H9 (cell line): Measurements from ENCODE around the gene OIP5. TPM values are rescaled to one million over a fixed set of nuclear protein-coding genes. Genes with fewer than 3 reads are reported as not detected.

Experiments used
- DNase-seq: peaks from one replicate; pipeline ENCODE4 v3.0.0-alpha.2; 2017
- H2AFZ ChIP-seq: one replicate; pipeline ENCODE4 v1.6.1; 2013; ENCODE audit warnings: mild to moderate bottlenecking, low read length, control low read depth, moderate library complexity
- H2AK5ac ChIP-seq: 2 replicates; pipeline ENCODE4 v1.6.1; 2013; ENCODE audit warnings: low read length, control low read depth, mixed read lengths; ENCODE audit not compliant: insufficient read length
- H2BK120ac ChIP-seq: one replicate; pipeline ENCODE4 v1.6.1; 2013; ENCODE audit warnings: low read depth, mild to moderate bottlenecking, low read length, control low read depth, inconsistent platforms; ENCODE audit not compliant: poor library complexity, severe bottlenecking
- H2BK12ac ChIP-seq: 2 replicates; pipeline ENCODE4 v1.6.1; 2013; ENCODE audit warnings: low read length, control low read depth, mixed read lengths, low read depth; ENCODE audit not compliant: insufficient read length
- H2BK15ac ChIP-seq: 2 replicates; pipeline ENCODE4 v1.6.1; 2013; ENCODE audit warnings: low read depth, low read length, control low read depth
- H2BK20ac ChIP-seq: one replicate; pipeline ENCODE4 v1.6.1; 2013; ENCODE audit warnings: low read depth, mild to moderate bottlenecking, low read length, control low read depth, inconsistent platforms; ENCODE audit not compliant: poor library complexity, severe bottlenecking
- H2BK5ac ChIP-seq: 2 replicates; pipeline ENCODE4 v1.6.1; 2013; ENCODE audit warnings: low read length, control low read depth, mixed read lengths; ENCODE audit not compliant: insufficient read length
- H3K14ac ChIP-seq: 2 replicates; pipeline ENCODE4 v1.6.1; 2013; ENCODE audit warnings: low read length, control low read depth; ENCODE audit not compliant: insufficient read depth
- H3K18ac ChIP-seq: 2 replicates; pipeline ENCODE4 v1.6.1; 2013; ENCODE audit warnings: low read depth, mild to moderate bottlenecking, mixed read lengths, low read length, control low read depth; ENCODE audit not compliant: insufficient read length
- H3K23ac ChIP-seq: 2 replicates; pipeline ENCODE4 v1.6.1; 2013; ENCODE audit warnings: low read length, control low read depth, mixed read lengths, low read depth; ENCODE audit not compliant: insufficient read length
- H3K23me2 ChIP-seq: 2 replicates; pipeline ENCODE4 v1.6.1; 2013; ENCODE audit warnings: low read depth, mild to moderate bottlenecking, mixed read lengths, low read length, control low read depth; ENCODE audit not compliant: insufficient read length, poor library complexity, severe bottlenecking
- H3K27ac ChIP-seq: 2 replicates; pipeline ENCODE4 v1.5.1; 2013; ENCODE audit warnings: low read length, control low read depth, mixed read lengths, low read depth; ENCODE audit not compliant: insufficient read length
- H3K27me3 ChIP-seq: 2 replicates; pipeline ENCODE4 v1.6.1; 2013; ENCODE audit warnings: low read length, control low read depth, inconsistent platforms; ENCODE audit not compliant: insufficient read depth
- H3K4ac ChIP-seq: 2 replicates; pipeline ENCODE4 v1.6.1; 2013; ENCODE audit warnings: low read depth, mild to moderate bottlenecking, control low read depth, inconsistent platforms, low read length, moderate library complexity
- H3K4me1 ChIP-seq: 2 replicates; pipeline ENCODE4 v1.6.1; 2013; ENCODE audit warnings: low read length, control low read depth, inconsistent platforms; ENCODE audit not compliant: insufficient read depth
- H3K4me2 ChIP-seq: 2 replicates; pipeline ENCODE4 v1.6.1; 2013; ENCODE audit warnings: low read length, control low read depth, mixed read lengths; ENCODE audit not compliant: insufficient read length, insufficient read depth
- H3K56ac ChIP-seq: 2 replicates; pipeline ENCODE4 v1.6.1; 2013; ENCODE audit warnings: low read depth, mild to moderate bottlenecking, mixed read lengths, low read length, control low read depth; ENCODE audit not compliant: insufficient read length
- H3K79me1 ChIP-seq: 2 replicates; pipeline ENCODE4 v1.6.1; 2013; ENCODE audit warnings: low read depth, mild to moderate bottlenecking, moderate library complexity, low read length, control low read depth, inconsistent platforms; ENCODE audit not compliant: insufficient read depth, poor library complexity, severe bottlenecking
- H3K79me2 ChIP-seq: 2 replicates; pipeline ENCODE4 v1.6.1; 2013; ENCODE audit warnings: low read length, control low read depth, inconsistent platforms; ENCODE audit not compliant: insufficient read depth
- H3K9ac ChIP-seq: 2 replicates; pipeline ENCODE4 v1.6.1; 2013; ENCODE audit warnings: low read length, control low read depth, mixed read lengths; ENCODE audit not compliant: insufficient read length; ENCODE audit errors: extremely low read depth
- H3K9me3 ChIP-seq: one replicate; pipeline ENCODE4 v1.6.1; 2013; ENCODE audit warnings: low read depth, low read length, inconsistent platforms; ENCODE audit not compliant: control insufficient read depth
- H3T11ph ChIP-seq: one replicate; pipeline ENCODE4 v1.6.1; 2013; ENCODE audit warnings: mild to moderate bottlenecking, low read length, control low read depth, inconsistent platforms
- H4K20me1 ChIP-seq: one replicate; pipeline ENCODE4 v1.6.1; 2013; ENCODE audit not compliant: control insufficient read depth, insufficient read length, insufficient read depth
- H4K5ac ChIP-seq: 2 replicates; pipeline ENCODE4 v1.6.1; 2013; ENCODE audit warnings: low read depth, mild to moderate bottlenecking, mixed read lengths, low read length, control low read depth; ENCODE audit not compliant: insufficient read length
- H4K8ac ChIP-seq: replicated peaks from 2 replicates; pipeline ENCODE4 v1.6.1; 2013; ENCODE audit warnings: low read length, control low read depth, mixed read lengths, low read depth; ENCODE audit not compliant: insufficient read length
- H4K91ac ChIP-seq: 2 replicates; pipeline ENCODE4 v1.6.1; 2013; ENCODE audit warnings: low read depth, mild to moderate bottlenecking, moderate library complexity, mixed read lengths, low read length, control low read depth; ENCODE audit not compliant: insufficient read length
- H3K27ac Mint-ChIP-seq, 3 experiments: 2 replicates in 2 of 3; 3 replicates in 1 of 3; pipeline ENCODE4 v1.8.0; 2020 to 2021; ENCODE audit warnings: mixed read lengths in 3 of 3, mild to moderate bottlenecking in 1 of 3, moderate library complexity in 1 of 3
- H3K27me3 Mint-ChIP-seq: 2 replicates; pipeline ENCODE4 v1.8.0; 2021; ENCODE audit warnings: low read depth, mild to moderate bottlenecking, moderate library complexity, mixed read lengths
- H3K36me3 Mint-ChIP-seq, 3 experiments: 2 replicates in 2 of 3; 3 replicates in 1 of 3; pipeline ENCODE4 v1.8.0; 2020 to 2021; ENCODE audit warnings: low read depth in 3 of 3, mixed read lengths in 3 of 3; ENCODE audit not compliant: insufficient read depth in 1 of 3
- H3K4me1 Mint-ChIP-seq, 2 experiments: 2 replicates each; pipeline ENCODE4 v1.8.0; 2020; ENCODE audit warnings: mixed read lengths in 2 of 2
- H3K4me3 Mint-ChIP-seq, 2 experiments: 2 replicates in 1 of 2; 3 replicates in 1 of 2; pipeline ENCODE4 v1.8.0; 2020 to 2021; ENCODE audit warnings: mild to moderate bottlenecking in 2 of 2, mixed read lengths in 2 of 2, moderate library complexity in 1 of 2
- H3K9me3 Mint-ChIP-seq, 2 experiments: 2 replicates in 1 of 2; 3 replicates in 1 of 2; pipeline ENCODE4 v1.8.0; 2020; ENCODE audit warnings: mild to moderate bottlenecking in 2 of 2, mixed read lengths in 2 of 2, moderate library complexity in 1 of 2
- WGBS: extraction: QIAGEN DNeasy Blood & Tissue Kit; methylation state at CpG from one replicate; pipeline ENCODE4 v1.1.7; 2013; ENCODE audit warnings: missing lambda C conversion rate, low lambda C conversion rate, mixed read lengths; ENCODE audit not compliant: insufficient read length; ENCODE audit errors: extremely low coverage; 5-methylcytosine and 5-hydroxymethylcytosine counted together
- total RNA-seq: library from RNA; stranded (reverse); gene quantifications from 2 replicates; pipeline ENCODE4 v1.2.1, GENCODE V29; 2021
- TF ChIP-seq, protein P1 (sequence below): fragments of 200-600 bp; sonication (generic); conservative IDR thresholded peaks from 3 replicates; pipeline ENCODE4 v1.8.0; 2021; ENCODE audit warnings: antibody characterized with exemption, mild to moderate bottlenecking

The OIP5 gene
- total RNA-seq, 1 experiment from 2014 or later: 30.9 TPM

DNA sequence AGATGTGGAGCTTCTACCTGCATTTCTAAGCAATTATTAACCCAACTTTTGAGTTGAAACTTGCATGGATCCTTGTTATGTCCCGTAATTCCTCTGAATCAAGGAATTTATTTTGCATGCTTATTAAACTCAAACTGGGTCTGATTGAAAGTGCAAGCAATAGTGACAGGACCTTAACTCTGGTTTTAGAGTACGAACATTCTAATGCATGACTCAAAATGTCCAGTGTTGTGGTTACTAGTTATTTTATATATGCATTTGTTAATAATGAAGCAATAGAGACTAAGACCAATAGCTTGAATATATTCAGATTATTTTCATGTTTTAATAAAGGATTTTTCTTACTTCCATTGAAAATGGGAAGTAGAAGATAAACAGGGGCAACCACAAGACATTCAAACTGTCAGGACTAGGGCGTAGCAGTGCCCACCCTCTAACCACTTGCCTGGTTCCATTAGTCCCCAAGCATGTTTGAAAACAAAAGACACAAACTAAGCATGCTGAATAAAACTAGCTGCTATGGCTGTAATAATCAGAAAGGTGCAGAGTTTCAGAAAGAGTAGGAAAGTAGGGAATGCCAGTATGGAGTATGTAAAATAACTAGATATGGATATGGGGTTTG, 28.1 kb downstream of the OIP5 start:
- Histone ChIP-seq H4K8ac (no peak overlapping the region), H4K20me1 (no peaks in the 10 kb centered on the region), H2BK5ac (no peak overlapping the region), H2AFZ (no peak overlapping the region), H3K56ac (no peak overlapping the region), H3K79me1 (no peaks in the 10 kb centered on the region), H3K9ac (no peak overlapping the region), H2BK120ac (no peak overlapping the region), H3T11ph (no peak overlapping the region), H4K91ac (no peak overlapping the region), H3K14ac (no peak overlapping the region), H3K18ac (no peak overlapping the region), H4K5ac (no peak overlapping the region), H3K79me2 (no peaks in the 10 kb centered on the region), H2BK15ac (no peak overlapping the region), H3K4me2 (no peak overlapping the region), H3K4me1 (no peaks in the 10 kb centered on the region; the same call in 1 of the 2 replicates), H3K27me3 (no peaks in the 10 kb centered on the region), H2BK20ac (no peak overlapping the region), H3K4ac (no peak overlapping the region), H2AK5ac (no peak overlapping the region), H3K23ac (no peak overlapping the region), H3K9me3 (no peaks in the 10 kb centered on the region), H3K27ac (no peak overlapping the region), H3K23me2 (no peaks in the 10 kb centered on the region), H2BK12ac (no peak overlapping the region)
- Mint-ChIP-seq H3K27me3 (no peaks in the 10 kb centered on the region; the same call in 1 of the 2 replicates), H3K27ac (peak overlapping the region in 1 of 3 experiments; percentile 81; a peak in 3 of 7 replicates), H3K4me1 (peaks cover 33 to 39% of the 10 kb centered on the region in 2 experiments), H3K9me3 (no peaks in the 10 kb centered on the region), H3K36me3 (peaks cover 5 to 29% (median 19%) of the 10 kb centered on the region in 3 experiments; a peak in 6 of 7 replicates), H3K4me3 (no peak overlapping the region)
- DNase-seq: no peak
- WGBS: no CpG with 5 or more reads among the region's 3 CpGs
- TF ChIP-seq, protein P1, sequence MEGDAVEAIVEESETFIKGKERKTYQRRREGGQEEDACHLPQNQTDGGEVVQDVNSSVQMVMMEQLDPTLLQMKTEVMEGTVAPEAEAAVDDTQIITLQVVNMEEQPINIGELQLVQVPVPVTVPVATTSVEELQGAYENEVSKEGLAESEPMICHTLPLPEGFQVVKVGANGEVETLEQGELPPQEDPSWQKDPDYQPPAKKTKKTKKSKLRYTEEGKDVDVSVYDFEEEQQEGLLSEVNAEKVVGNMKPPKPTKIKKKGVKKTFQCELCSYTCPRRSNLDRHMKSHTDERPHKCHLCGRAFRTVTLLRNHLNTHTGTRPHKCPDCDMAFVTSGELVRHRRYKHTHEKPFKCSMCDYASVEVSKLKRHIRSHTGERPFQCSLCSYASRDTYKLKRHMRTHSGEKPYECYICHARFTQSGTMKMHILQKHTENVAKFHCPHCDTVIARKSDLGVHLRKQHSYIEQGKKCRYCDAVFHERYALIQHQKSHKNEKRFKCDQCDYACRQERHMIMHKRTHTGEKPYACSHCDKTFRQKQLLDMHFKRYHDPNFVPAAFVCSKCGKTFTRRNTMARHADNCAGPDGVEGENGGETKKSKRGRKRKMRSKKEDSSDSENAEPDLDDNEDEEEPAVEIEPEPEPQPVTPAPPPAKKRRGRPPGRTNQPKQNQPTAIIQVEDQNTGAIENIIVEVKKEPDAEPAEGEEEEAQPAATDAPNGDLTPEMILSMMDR: no peak
